Neutrophil (primary cell): ENCODE results near the gene HELZ2.

Experiments
- H3K27ac ChIP-seq: fragments of 200-600 bp; sonication (generic); 2 replicates; pipeline ENCODE4 v1.5.1; 2016; ENCODE audit warnings: mild to moderate bottlenecking, moderate library complexity
- H3K27me3 ChIP-seq: fragments of 200-600 bp; sonication (generic); 2 replicates; pipeline ENCODE4 v1.6.0; 2016; ENCODE audit warnings: mild to moderate bottlenecking
- H3K36me3 ChIP-seq: fragments of 200-600 bp; sonication (generic); 2 replicates; pipeline ENCODE4 v1.5.1; 2017
- H3K4me1 ChIP-seq, 2 experiments: fragments of 200-600 bp in 1 of 2; sonication (generic) in 1 of 2; 1 replicate in 1 of 2; 2 replicates in 1 of 2; pipeline versions ENCODE4 v1.5.1 to v1.6.1; 2013 to 2016; ENCODE audit warnings: low read depth in 1 of 2, low read length in 1 of 2, mild to moderate bottlenecking in 1 of 2, moderate library complexity in 1 of 2; ENCODE audit not compliant: control insufficient read depth in 1 of 2, insufficient read depth in 1 of 2
- H3K4me3 ChIP-seq, 2 experiments: fragments of 200-600 bp in 1 of 2; sonication (generic) in 1 of 2; 1 replicate in 1 of 2; 2 replicates in 1 of 2; pipeline ENCODE4 v1.5.1; 2013 to 2016; ENCODE audit warnings: low read depth in 1 of 2, low read length in 1 of 2, mild to moderate bottlenecking in 1 of 2, moderate library complexity in 1 of 2
- H3K9me3 ChIP-seq: fragments of 200-600 bp; sonication (generic); 2 replicates; pipeline ENCODE4 v1.5.1; 2016
- TF ChIP-seq, protein P1 (sequence below): fragments of 200-600 bp; sonication (generic); IDR thresholded peaks from 2 replicates; pipeline ENCODE4 v1.5.1; 2016; ENCODE audit warnings: antibody characterized with exemption

The HELZ2 gene

DNA sequence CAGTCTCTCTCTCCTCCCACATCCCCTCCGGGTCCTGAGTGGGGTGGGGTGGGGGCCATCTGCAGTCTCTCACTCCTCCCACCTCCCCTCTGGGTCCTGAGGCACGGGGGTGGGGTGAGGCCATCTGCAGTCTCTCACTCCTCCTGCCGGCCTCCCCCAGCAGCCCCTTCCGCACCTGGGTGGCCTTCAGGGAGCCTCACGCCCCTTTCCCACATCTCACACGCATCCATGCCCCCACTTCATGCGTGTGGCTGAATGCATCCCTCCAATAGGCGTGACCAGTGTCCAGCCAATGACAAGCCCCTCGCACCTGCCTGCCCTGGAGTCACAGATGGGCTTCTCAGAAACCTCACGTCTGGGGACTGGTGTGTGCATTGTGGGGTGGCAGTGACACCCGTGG lies 25.5 kb downstream of the HELZ2 start:
- Histone ChIP-seq H3K4me3 (no peak overlapping the region), H3K4me1 (peaks cover 4 to 7% of the 10 kb centered on the region in 2 experiments), H3K9me3 (no peaks in the 10 kb centered on the region), H3K27me3 (peaks cover 96% of the 10 kb centered on the region), H3K36me3 (no peaks in the 10 kb centered on the region), H3K27ac (no peak overlapping the region)
- TF ChIP-seq, protein P1, sequence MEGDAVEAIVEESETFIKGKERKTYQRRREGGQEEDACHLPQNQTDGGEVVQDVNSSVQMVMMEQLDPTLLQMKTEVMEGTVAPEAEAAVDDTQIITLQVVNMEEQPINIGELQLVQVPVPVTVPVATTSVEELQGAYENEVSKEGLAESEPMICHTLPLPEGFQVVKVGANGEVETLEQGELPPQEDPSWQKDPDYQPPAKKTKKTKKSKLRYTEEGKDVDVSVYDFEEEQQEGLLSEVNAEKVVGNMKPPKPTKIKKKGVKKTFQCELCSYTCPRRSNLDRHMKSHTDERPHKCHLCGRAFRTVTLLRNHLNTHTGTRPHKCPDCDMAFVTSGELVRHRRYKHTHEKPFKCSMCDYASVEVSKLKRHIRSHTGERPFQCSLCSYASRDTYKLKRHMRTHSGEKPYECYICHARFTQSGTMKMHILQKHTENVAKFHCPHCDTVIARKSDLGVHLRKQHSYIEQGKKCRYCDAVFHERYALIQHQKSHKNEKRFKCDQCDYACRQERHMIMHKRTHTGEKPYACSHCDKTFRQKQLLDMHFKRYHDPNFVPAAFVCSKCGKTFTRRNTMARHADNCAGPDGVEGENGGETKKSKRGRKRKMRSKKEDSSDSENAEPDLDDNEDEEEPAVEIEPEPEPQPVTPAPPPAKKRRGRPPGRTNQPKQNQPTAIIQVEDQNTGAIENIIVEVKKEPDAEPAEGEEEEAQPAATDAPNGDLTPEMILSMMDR = no peak

DNA sequence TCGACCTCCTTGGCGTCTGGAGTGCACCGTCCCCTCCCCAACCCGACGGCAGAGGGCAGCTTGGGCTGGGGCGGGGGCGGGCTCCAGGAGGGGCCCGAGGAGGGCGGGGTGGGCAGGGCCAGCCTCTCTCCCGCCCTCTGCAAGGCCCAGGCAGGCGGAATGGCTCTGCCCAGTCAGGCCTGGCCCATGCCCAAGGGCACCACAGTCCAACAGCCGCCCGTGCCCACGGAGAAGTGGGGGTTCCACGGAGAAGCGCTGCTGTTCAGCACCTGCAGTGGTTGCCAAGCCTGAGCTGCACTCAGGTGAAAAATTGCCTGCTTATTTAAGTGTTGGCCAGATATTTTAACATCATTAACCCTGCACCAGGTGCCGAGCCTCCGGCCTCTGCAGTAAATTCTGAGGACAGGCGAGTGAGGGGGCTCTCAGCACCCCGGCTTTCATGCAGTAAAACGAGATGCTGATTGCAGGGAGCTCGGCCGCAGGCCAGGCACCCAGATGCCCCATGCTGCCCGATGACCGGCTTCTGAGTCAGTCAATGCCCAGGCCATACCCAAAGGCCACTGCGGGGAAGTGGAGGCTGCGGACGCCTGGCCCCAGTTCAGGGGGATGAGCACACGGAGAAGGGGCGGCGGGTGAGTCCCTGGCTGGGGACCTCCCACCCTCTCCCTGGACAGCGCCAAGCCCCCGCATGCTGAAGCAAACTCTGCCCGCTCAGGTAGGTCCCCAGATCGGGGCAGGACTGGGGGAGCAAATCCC lies 26.1 kb downstream of the HELZ2 start, which contains the start of gene SRMS:
Gene SRMS, minus strand, starts transcription at position 25 of the 756 bp plus-strand sequence. CDS start 286 bp downstream, outside the sequence.
- no peak within 1 kb of the TSS for H3K27ac ChIP-seq
- TF ChIP-seq, protein P1 = no peak
- H3K9me3 ChIP-seq = no peaks in the 10 kb centered on the region
- peaks cover 96% of the 10 kb centered on the region for H3K27me3 ChIP-seq
- H3K4me1 ChIP-seq = peaks cover 1% of the 10 kb centered on the region in 2 experiments
- no peaks in the 10 kb centered on the region for H3K36me3 ChIP-seq
- H3K4me3 ChIP-seq = no peak within 1 kb of the TSS

GRCh38 chr20:63546956-63547724 lies 26.9 kb downstream of the HELZ2 start:
- H3K4me3 ChIP-seq = no peak overlapping the region
- H3K4me1 ChIP-seq = no peaks in the 10 kb centered on the region
- H3K27ac ChIP-seq = no peak overlapping the region
- TF ChIP-seq, protein P1 = no peak
- H3K9me3 ChIP-seq = no peaks in the 10 kb centered on the region
- H3K36me3 ChIP-seq = no peaks in the 10 kb centered on the region
- H3K27me3 ChIP-seq = peaks cover 92% of the 10 kb centered on the region

GRCh38 chr20:63546256-63546955 lies 27.6 kb downstream of the HELZ2 start:
- no peaks in the 10 kb centered on the region for H3K9me3 ChIP-seq
- no peaks in the 10 kb centered on the region for H3K4me1 ChIP-seq
- TF ChIP-seq, protein P1 = no peak
- H3K36me3 ChIP-seq = no peaks in the 10 kb centered on the region
- H3K4me3 ChIP-seq = no peak overlapping the region
- no peak overlapping the region for H3K27ac ChIP-seq
- peaks cover 85% of the 10 kb centered on the region for H3K27me3 ChIP-seq

- TF ChIP-seq, protein P1 = no peak
- H3K27ac ChIP-seq = no peak overlapping the region
- peaks cover 79% of the 10 kb centered on the region for H3K27me3 ChIP-seq
- no peaks in the 10 kb centered on the region for H3K36me3 ChIP-seq
- H3K4me1 ChIP-seq = no peaks in the 10 kb centered on the region
- no peak overlapping the region for H3K4me3 ChIP-seq
- H3K9me3 ChIP-seq = no peaks in the 10 kb centered on the region
Measured at GRCh38 chr20:63545814-63546213, 28.2 kb downstream of the HELZ2 start.
